Measurements from ENCODE around the gene SEMG1. TPM values are rescaled to one million over a fixed set of nuclear protein-coding genes. Genes with fewer than 3 reads are reported as not detected.

Gene SEMG1
- total and polyA plus RNA-seq, 2 donors = 0.24 to 0.78 TPM

DNA sequence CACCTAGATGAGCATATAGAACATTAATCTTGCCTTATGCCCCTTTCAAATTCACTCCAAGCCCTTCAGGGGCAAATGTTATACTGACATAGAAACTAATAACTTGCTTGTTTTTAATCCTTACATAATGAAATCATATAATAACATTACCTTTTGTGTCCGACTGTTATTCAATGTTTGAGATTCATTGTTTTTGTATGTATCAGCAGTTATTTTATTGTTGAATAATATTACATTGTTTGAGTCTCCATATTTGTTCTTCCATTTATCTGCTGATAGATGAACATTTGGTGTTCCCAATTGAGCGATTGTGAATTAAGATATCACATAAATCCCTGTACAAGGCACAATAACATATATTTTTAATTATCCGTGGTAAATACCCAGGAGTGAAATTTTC lies 6.0 kb downstream of the SEMG1 start:
- no peak overlapping the region for H3K4me3 ChIP-seq (ENCODE audit: low read length in 2 of 2)
- H3K36me3 ChIP-seq (ENCODE audit: control insufficient read depth in 2 of 2, insufficient read depth in 2 of 2, low read length in 1 of 2) = no peaks in the 10 kb centered on the region
- H3K4me1 ChIP-seq (ENCODE audit: control insufficient read depth in 2 of 2, insufficient read depth in 2 of 2, low read length in 2 of 2) = no peaks in the 10 kb centered on the region
- H3K9me3 ChIP-seq (ENCODE audit: control insufficient read depth in 2 of 2, insufficient read depth in 1 of 2, low read length in 1 of 2) = no peaks in the 10 kb centered on the region
- 98% methylated on average over 3 of the region's 3 CpGs for WGBS
- H3K27me3 ChIP-seq (ENCODE audit: control insufficient read depth in 2 of 2, insufficient read depth in 1 of 2, low read length in 1 of 2) = no peaks in the 10 kb centered on the region
- DNase-seq (ENCODE audit: low read depth in 6 of 9, low spot score in 9 of 9) = no peak
- H3K27ac ChIP-seq (ENCODE audit: low read depth in 1 of 2, low read length in 1 of 2) = no peak overlapping the region

DNA sequence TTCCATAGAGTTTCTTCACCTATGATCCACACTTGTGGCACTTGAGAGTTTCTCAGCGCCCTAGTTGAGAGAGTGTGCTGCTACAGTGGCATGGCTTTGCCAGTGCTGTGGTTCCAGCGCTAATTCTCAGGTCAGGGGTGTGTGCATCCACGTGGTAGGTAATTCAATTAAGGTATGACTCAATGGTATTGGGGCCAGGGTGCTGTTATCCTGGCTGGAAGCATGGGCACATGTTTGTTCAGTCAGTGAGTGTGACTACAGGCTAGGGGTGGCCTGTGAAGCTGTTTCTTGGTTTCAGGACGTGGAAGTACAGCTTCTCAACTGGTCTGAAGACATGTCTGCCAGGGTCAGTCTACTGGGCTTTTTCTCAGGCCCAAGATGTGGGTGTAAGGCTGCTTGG lies 11.3 kb downstream of the SEMG1 start:
- Histone ChIP-seq H3K27me3 (ENCODE audit: control insufficient read depth in 2 of 2, insufficient read depth in 1 of 2, low read length in 1 of 2) (no peaks in the 10 kb centered on the region), H3K9me3 (ENCODE audit: control insufficient read depth in 2 of 2, insufficient read depth in 1 of 2, low read length in 1 of 2) (no peaks in the 10 kb centered on the region), H3K27ac (ENCODE audit: low read depth in 1 of 2, low read length in 1 of 2) (no peak overlapping the region), H3K4me1 (ENCODE audit: control insufficient read depth in 2 of 2, insufficient read depth in 2 of 2, low read length in 2 of 2) (no peaks in the 10 kb centered on the region), H3K4me3 (ENCODE audit: low read length in 2 of 2) (no peak overlapping the region), H3K36me3 (ENCODE audit: control insufficient read depth in 2 of 2, insufficient read depth in 2 of 2, low read length in 1 of 2) (no peaks in the 10 kb centered on the region)
- DNase-seq (ENCODE audit: low read depth in 6 of 9, low spot score in 9 of 9) = no peak
- WGBS = 85% methylated on average over 4 of the region's 4 CpGs

DNA sequence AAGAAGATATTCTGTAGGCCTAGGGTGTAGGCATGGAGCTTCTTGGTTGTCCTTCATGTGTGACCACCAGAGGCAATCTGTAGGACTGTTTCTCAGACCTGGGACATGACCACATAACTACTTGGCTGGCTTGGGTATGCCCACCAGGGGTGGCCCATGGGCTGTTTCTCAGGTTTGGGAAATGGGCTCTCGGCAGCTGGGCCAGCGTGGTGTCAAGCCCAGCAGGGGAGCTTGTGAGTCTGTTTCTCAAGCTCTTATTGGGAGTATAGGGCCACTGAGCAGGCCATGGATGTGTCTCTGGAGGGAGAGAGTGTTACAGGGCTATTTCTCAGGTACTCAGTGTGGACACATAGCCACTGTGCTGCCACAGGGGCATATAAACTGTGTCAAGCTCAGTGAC lies 11.8 kb downstream of the SEMG1 start:
- WGBS = 99% methylated on average over 2 of the region's 2 CpGs
- no peak overlapping the region for H3K27ac ChIP-seq (ENCODE audit: low read depth in 1 of 2, low read length in 1 of 2)
- no peaks in the 10 kb centered on the region for H3K36me3 ChIP-seq (ENCODE audit: control insufficient read depth in 2 of 2, insufficient read depth in 2 of 2, low read length in 1 of 2)

DNA sequence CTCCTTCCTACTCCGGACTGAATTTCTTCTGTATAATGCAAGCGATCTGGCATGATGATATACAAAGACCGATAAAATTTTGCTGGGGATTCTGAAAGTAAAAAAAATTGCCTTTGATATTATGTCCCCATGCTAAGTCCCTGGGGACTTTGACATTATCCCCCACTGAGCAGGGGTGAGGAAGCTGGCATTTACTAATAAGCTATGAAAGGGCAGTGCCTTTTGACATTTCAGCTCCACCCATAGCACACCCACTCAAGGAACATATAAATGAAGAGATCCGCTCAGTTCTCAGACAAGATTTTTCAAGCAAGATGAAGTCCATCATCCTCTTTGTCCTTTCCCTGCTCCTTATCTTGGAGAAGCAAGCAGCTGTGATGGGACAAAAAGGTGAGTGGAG lies 14.2 kb downstream of the SEMG1 start, which contains the start of gene SEMG2:
Gene SEMG2, plus strand, starts transcription at position 298 of the 400 bp plus-strand sequence. Its CDS starts 17 bp downstream, at position 315.
- no peak within 1 kb of the TSS for H3K4me3 ChIP-seq (ENCODE audit: low read length in 2 of 2)
- no peaks in the 10 kb centered on the region for H3K27me3 ChIP-seq (ENCODE audit: control insufficient read depth in 2 of 2, insufficient read depth in 1 of 2, low read length in 1 of 2)
- no peaks in the 10 kb centered on the region for H3K4me1 ChIP-seq (ENCODE audit: control insufficient read depth in 2 of 2, insufficient read depth in 2 of 2, low read length in 2 of 2)
- H3K9me3 ChIP-seq (ENCODE audit: control insufficient read depth in 2 of 2, insufficient read depth in 1 of 2, low read length in 1 of 2) = no peaks in the 10 kb centered on the region
- DNase-seq (ENCODE audit: low read depth in 6 of 9, low spot score in 9 of 9) = no peak
- H3K27ac ChIP-seq (ENCODE audit: low read depth in 1 of 2, low read length in 1 of 2) = no peak within 1 kb of the TSS
- no peaks in the 10 kb centered on the region for H3K36me3 ChIP-seq (ENCODE audit: control insufficient read depth in 2 of 2, insufficient read depth in 2 of 2, low read length in 1 of 2)
- 97% methylated on average over 4 of the region's 4 CpGs for WGBS

More for the DNA sequence above, 11.8 kb downstream of the SEMG1 start:
- H3K27me3 ChIP-seq (ENCODE audit: control insufficient read depth in 2 of 2, insufficient read depth in 1 of 2, low read length in 1 of 2) = no peaks in the 10 kb centered on the region
- H3K9me3 ChIP-seq (ENCODE audit: control insufficient read depth in 2 of 2, insufficient read depth in 1 of 2, low read length in 1 of 2) = no peaks in the 10 kb centered on the region
- H3K4me3 ChIP-seq (ENCODE audit: low read length in 2 of 2) = no peak overlapping the region
- no peaks in the 10 kb centered on the region for H3K4me1 ChIP-seq (ENCODE audit: control insufficient read depth in 2 of 2, insufficient read depth in 2 of 2, low read length in 2 of 2)
- no peak for DNase-seq (ENCODE audit: low read depth in 6 of 9, low spot score in 9 of 9)

DNA sequence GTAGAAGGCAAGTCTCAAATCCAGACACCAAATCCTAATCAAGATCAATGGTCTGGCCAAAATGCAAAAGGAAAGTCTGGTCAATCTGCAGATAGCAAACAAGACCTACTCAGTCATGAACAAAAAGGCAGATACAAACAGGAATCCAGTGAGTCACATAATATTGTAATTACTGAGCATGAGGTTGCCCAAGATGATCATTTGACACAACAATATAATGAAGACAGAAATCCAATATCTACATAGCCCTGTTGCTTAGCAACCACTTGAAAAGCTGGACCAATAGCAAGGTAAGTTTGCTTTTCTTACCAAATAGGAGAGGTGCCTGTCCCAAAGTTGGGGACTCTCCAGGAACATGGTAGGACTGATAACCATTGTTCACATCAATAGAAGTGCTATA lies 16.3 kb downstream of the SEMG1 start:
- Histone ChIP-seq H3K27ac (ENCODE audit: low read depth in 1 of 2, low read length in 1 of 2) (no peak overlapping the region), H3K4me1 (ENCODE audit: control insufficient read depth in 2 of 2, insufficient read depth in 2 of 2, low read length in 2 of 2) (no peaks in the 10 kb centered on the region), H3K36me3 (ENCODE audit: control insufficient read depth in 2 of 2, insufficient read depth in 2 of 2, low read length in 1 of 2) (no peaks in the 10 kb centered on the region), H3K27me3 (ENCODE audit: control insufficient read depth in 2 of 2, insufficient read depth in 1 of 2, low read length in 1 of 2) (no peaks in the 10 kb centered on the region), H3K9me3 (ENCODE audit: control insufficient read depth in 2 of 2, insufficient read depth in 1 of 2, low read length in 1 of 2) (no peaks in the 10 kb centered on the region), H3K4me3 (ENCODE audit: low read length in 2 of 2) (no peak overlapping the region)
- DNase-seq (ENCODE audit: low read depth in 6 of 9, low spot score in 9 of 9) = no peak

GRCh38 chr20:45226287-45226686 lies 19.5 kb downstream of the SEMG1 start:
- H3K4me3 ChIP-seq (ENCODE audit: low read length in 2 of 2) = no peak overlapping the region
- no peaks in the 10 kb centered on the region for H3K9me3 ChIP-seq (ENCODE audit: control insufficient read depth in 2 of 2, insufficient read depth in 1 of 2, low read length in 1 of 2)
- DNase-seq (ENCODE audit: low read depth in 6 of 9, low spot score in 9 of 9) = no peak
- H3K27me3 ChIP-seq (ENCODE audit: control insufficient read depth in 2 of 2, insufficient read depth in 1 of 2, low read length in 1 of 2) = peaks cover 0 to 3% of the 10 kb centered on the region in 2 donors
- no peak overlapping the region for H3K27ac ChIP-seq (ENCODE audit: low read depth in 1 of 2, low read length in 1 of 2)
- H3K36me3 ChIP-seq (ENCODE audit: control insufficient read depth in 2 of 2, insufficient read depth in 2 of 2, low read length in 1 of 2) = no peaks in the 10 kb centered on the region
- WGBS = 88% methylated on average over 1 of the region's 1 CpG
- H3K4me1 ChIP-seq (ENCODE audit: control insufficient read depth in 2 of 2, insufficient read depth in 2 of 2, low read length in 2 of 2) = no peaks in the 10 kb centered on the region

DNA sequence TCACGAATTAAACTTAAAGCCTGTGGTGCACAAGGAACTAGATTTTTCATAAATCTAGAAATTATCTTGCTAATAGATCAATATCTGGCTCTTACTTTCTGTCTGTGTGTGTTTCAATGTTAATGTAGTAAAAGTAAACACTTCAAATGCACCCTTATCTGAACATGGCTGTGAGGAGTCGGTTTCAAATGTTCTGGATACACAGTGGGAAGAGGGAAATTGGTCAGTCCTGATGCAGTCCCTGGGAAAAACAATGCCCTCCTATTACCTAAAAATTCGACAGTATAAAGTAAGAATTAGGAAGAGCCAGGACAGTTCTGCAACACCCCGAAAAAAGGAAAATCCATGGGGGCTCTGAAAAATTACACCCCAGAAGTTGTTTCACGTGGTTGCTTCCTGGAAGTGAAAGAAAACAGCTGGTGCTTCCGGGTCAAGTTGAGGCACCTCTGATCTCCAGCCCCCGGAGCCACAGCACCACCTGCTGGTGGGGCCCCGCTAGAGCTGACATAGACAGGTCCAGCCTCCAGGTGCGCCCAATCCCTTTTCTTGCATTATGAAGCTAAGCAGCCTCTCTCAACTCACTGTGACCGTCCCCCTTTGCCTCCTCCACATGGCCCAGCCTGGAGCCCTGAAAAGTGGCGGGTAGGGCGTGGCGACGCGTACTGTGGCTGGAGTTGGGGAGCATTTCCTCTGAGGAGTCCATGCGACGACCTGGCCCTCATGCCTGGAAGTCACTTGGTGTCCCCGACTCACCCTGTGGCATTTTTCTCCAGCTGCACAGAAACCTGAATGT lies 22.6 kb downstream of the SEMG1 start:
- Histone ChIP-seq H3K27ac (ENCODE audit: low read depth in 1 of 2, low read length in 1 of 2) (no peak overlapping the region), H3K4me1 (ENCODE audit: control insufficient read depth in 2 of 2, insufficient read depth in 2 of 2, low read length in 2 of 2) (no peaks in the 10 kb centered on the region), H3K27me3 (ENCODE audit: control insufficient read depth in 2 of 2, insufficient read depth in 1 of 2, low read length in 1 of 2) (peaks cover 0 to 3% of the 10 kb centered on the region in 2 donors), H3K36me3 (ENCODE audit: control insufficient read depth in 2 of 2, insufficient read depth in 2 of 2, low read length in 1 of 2) (no peaks in the 10 kb centered on the region), H3K4me3 (ENCODE audit: low read length in 2 of 2) (no peak overlapping the region), H3K9me3 (ENCODE audit: control insufficient read depth in 2 of 2, insufficient read depth in 1 of 2, low read length in 1 of 2) (no peaks in the 10 kb centered on the region)
- WGBS = 74% methylated on average over 18 of the region's 18 CpGs
- peak in 3 of 9 donors; percentile 4 to 16 (median 13) for DNase-seq (ENCODE audit: low read depth in 6 of 9, low spot score in 9 of 9)

DNA sequence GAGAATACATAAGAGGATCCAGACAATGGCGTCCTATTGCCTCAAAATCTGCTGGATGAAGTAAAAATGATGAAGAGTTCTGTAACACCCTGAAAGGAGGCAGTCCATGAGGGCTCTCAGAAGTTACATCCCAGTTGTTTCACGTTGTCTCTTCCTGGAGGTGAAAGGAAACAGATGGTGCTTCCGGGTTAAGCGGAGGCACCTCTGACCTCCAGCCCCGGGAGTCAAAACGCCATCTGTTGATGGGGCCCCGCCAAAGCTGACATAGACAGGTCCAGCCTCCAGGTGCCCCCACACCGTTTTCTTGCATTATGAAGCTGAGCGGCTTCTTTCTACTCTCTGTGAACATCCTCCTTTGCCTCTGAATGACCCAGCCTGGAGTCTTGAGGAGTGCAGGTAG lies 23.8 kb downstream of the SEMG1 start:
- Histone ChIP-seq H3K27me3 (ENCODE audit: control insufficient read depth in 2 of 2, insufficient read depth in 1 of 2, low read length in 1 of 2) (peaks cover 0 to 3% of the 10 kb centered on the region in 2 donors), H3K4me1 (ENCODE audit: control insufficient read depth in 2 of 2, insufficient read depth in 2 of 2, low read length in 2 of 2) (no peaks in the 10 kb centered on the region), H3K9me3 (ENCODE audit: control insufficient read depth in 2 of 2, insufficient read depth in 1 of 2, low read length in 1 of 2) (no peaks in the 10 kb centered on the region), H3K36me3 (ENCODE audit: control insufficient read depth in 2 of 2, insufficient read depth in 2 of 2, low read length in 1 of 2) (no peaks in the 10 kb centered on the region), H3K27ac (ENCODE audit: low read depth in 1 of 2, low read length in 1 of 2) (no peak overlapping the region), H3K4me3 (ENCODE audit: low read length in 2 of 2) (no peak overlapping the region)
- WGBS = 87% methylated on average over 9 of the region's 9 CpGs
- no peak for DNase-seq (ENCODE audit: low read depth in 6 of 9, low spot score in 9 of 9)

- Histone ChIP-seq H3K36me3 (ENCODE audit: control insufficient read depth in 2 of 2, insufficient read depth in 2 of 2, low read length in 1 of 2) (no peaks in the 10 kb centered on the region), H3K9me3 (ENCODE audit: control insufficient read depth in 2 of 2, insufficient read depth in 1 of 2, low read length in 1 of 2) (no peaks in the 10 kb centered on the region), H3K4me1 (ENCODE audit: control insufficient read depth in 2 of 2, insufficient read depth in 2 of 2, low read length in 2 of 2) (no peaks in the 10 kb centered on the region), H3K4me3 (ENCODE audit: low read length in 2 of 2) (no peak overlapping the region), H3K27ac (ENCODE audit: low read depth in 1 of 2, low read length in 1 of 2) (no peak overlapping the region), H3K27me3 (ENCODE audit: control insufficient read depth in 2 of 2, insufficient read depth in 1 of 2, low read length in 1 of 2) (no peaks in the 10 kb centered on the region)
- no peak for DNase-seq (ENCODE audit: low read depth in 6 of 9, low spot score in 9 of 9)
- 82% methylated on average over 4 of the region's 4 CpGs for WGBS
Measured at GRCh38 chr20:45235995-45236394, 29.2 kb downstream of the SEMG1 start.
